B cell (primary cell): ENCODE results near the gene EEF1A2. TPM values are rescaled to one million over a fixed set of nuclear protein-coding genes. Genes with fewer than 3 reads are reported as not detected.
A peak's percentile ranks its signal among the peaks of the same experiment; 100 is the strongest.

ENCODE experiments used
- ATAC-seq: fragments of 200-7000 bp; cut with Tn5 transposase; one replicate; pipeline ENCODE4 v1.10.0; 2021; ENCODE audit warnings: low read depth, mild to moderate bottlenecking, moderate number of reproducible peaks, moderate library complexity
- CTCF ChIA-PET: fragments of 350-600 bp; sonication (Branson Sonifier 250); formaldehyde crosslinking; loops from one replicate; lab custom pipeline; 2021; ENCODE audit warnings: antibody characterized with exemption, inconsistent platforms; lab: Charles Lee
- POLR2A ChIA-PET: fragments of 350-600 bp; sonication (Branson Sonifier 250); formaldehyde crosslinking; loops from one replicate; lab custom pipeline; 2021; ENCODE audit warnings: antibody characterized with exemption; lab: Charles Lee
- DNase-seq: peaks from one replicate; pipeline ENCODE4 v3.0.0; 2013
- H2AFZ ChIP-seq: 2 replicates; pipeline ENCODE4 v1.6.1; 2012; ENCODE audit warnings: mild to moderate bottlenecking, low read depth, low read length; ENCODE audit not compliant: insufficient read depth, poor library complexity, severe bottlenecking
- H3K27ac ChIP-seq, 2 donors: 1 replicate in 1 of 2; 2 replicates in 1 of 2; pipeline ENCODE4 v1.5.1; 2012 to 2013; ENCODE audit warnings: low read length in 2 of 2, mild to moderate bottlenecking in 2 of 2, moderate library complexity in 1 of 2
- H3K27me3 ChIP-seq, 4 experiments: fragments of 200-600 bp in 1 of 4; sonication (generic) in 1 of 4; replicated peaks in 1 of 4; 1 replicate in 2 of 4; 2 replicates in 2 of 4; pipeline versions ENCODE4 v1.6.1 to v1.7.0; 2013 to 2016; ENCODE audit warnings: low read length in 3 of 4, mild to moderate bottlenecking in 2 of 4, mixed read lengths in 1 of 4, moderate library complexity in 1 of 4; ENCODE audit not compliant: insufficient read depth in 4 of 4, control insufficient read depth in 3 of 4; ENCODE audit errors: control extremely low read depth in 1 of 4
- H3K36me3 ChIP-seq, 2 experiments: replicated peaks in 1 of 2; 1 replicate in 1 of 2; 2 replicates in 1 of 2; pipeline versions ENCODE4 v1.6.1 to v1.7.1; 2013; ENCODE audit warnings: low read length in 1 of 2; ENCODE audit not compliant: insufficient read depth in 2 of 2, control insufficient read depth in 1 of 2; ENCODE audit errors: control extremely low read depth in 1 of 2, extremely low read depth in 1 of 2
- H3K4me1 ChIP-seq, 2 donors: fragments of 200-600 bp in 1 of 2; sonication (generic) in 1 of 2; 1 replicate in 1 of 2; 2 replicates in 1 of 2; pipeline versions ENCODE4 v1.5.1 to v1.6.1; 2013 to 2017; ENCODE audit warnings: low read length in 2 of 2; ENCODE audit not compliant: control insufficient read depth in 2 of 2, insufficient read depth in 2 of 2
- H3K4me2 ChIP-seq: replicated peaks from 2 replicates; pipeline ENCODE3; 2012; ENCODE audit warnings: mild to moderate bottlenecking, low read depth, low read length; ENCODE audit not compliant: poor library complexity, severe bottlenecking
- H3K4me3 ChIP-seq, 5 experiments: fragments of 200-600 bp in 1 of 5; sonication (generic) in 1 of 5; 1 replicate in 3 of 5; 2 replicates in 2 of 5; pipeline versions ENCODE4 v1.5.1 to v1.7.0; 2011 to 2016; ENCODE audit warnings: low read length in 4 of 5, mild to moderate bottlenecking in 4 of 5, low read depth in 2 of 5, control low read depth in 1 of 5, moderate library complexity in 1 of 5; ENCODE audit not compliant: insufficient read depth in 1 of 5; ENCODE audit errors: control extremely low read depth in 1 of 5, extremely low read depth in 1 of 5
- H3K79me2 ChIP-seq: fragments of 200-600 bp; sonication (generic); one replicate; pipeline ENCODE4 v1.6.0; 2016; ENCODE audit warnings: low read length; ENCODE audit not compliant: control insufficient read depth, insufficient read depth
- H3K9ac ChIP-seq: fragments of 200-600 bp; sonication (generic); 2 replicates; pipeline ENCODE4 v1.6.1; 2017; ENCODE audit warnings: mild to moderate bottlenecking, low read length, moderate library complexity
- H3K9me3 ChIP-seq, 3 donors: one replicate each; pipeline versions ENCODE4 v1.6.1 to v1.7.1; 2013; ENCODE audit warnings: low read length in 2 of 3; ENCODE audit not compliant: control insufficient read depth in 2 of 3, insufficient read depth in 1 of 3; ENCODE audit errors: control extremely low read depth in 1 of 3
- H4K20me1 ChIP-seq: 2 replicates; pipeline ENCODE4 v1.6.0; 2012; ENCODE audit warnings: mild to moderate bottlenecking, low read length; ENCODE audit not compliant: insufficient read depth, control insufficient read depth, poor library complexity, severe bottlenecking
- H3K27ac Mint-ChIP-seq: one replicate; pipeline ENCODE4 v1.8.0; 2021; ENCODE audit warnings: mixed read lengths
- H3K27me3 Mint-ChIP-seq: one replicate; pipeline ENCODE4 v1.8.0; 2021; ENCODE audit warnings: mixed read lengths
- H3K4me1 Mint-ChIP-seq: one replicate; pipeline ENCODE4 v1.8.0; 2021; ENCODE audit warnings: mixed read lengths
- H3K4me3 Mint-ChIP-seq: one replicate; pipeline ENCODE4 v1.8.0; 2021; ENCODE audit warnings: mixed read lengths
- H3K9me3 Mint-ChIP-seq: one replicate; pipeline ENCODE4 v1.8.0; 2022; ENCODE audit warnings: mixed read lengths; ENCODE audit not compliant: insufficient read depth
- CTCF ChIP-seq: fragments of 200-600 bp; IDR thresholded peaks from one replicate; pipeline ENCODE4 v1.8.0; 2022; ENCODE audit warnings: antibody characterized with exemption, mild to moderate bottlenecking
- EZH2 ChIP-seq: IDR thresholded peaks from 2 replicates; pipeline ENCODE4 v1.6.1; 2012; ENCODE audit warnings: borderline replicate concordance, low read depth, mild to moderate bottlenecking, moderate library complexity, low read length; ENCODE audit not compliant: insufficient read depth, poor library complexity, severe bottlenecking
- WGBS: methylation state at CpG from one replicate; pipeline ENCODE4 v1.1.5; 2013; ENCODE audit warnings: missing lambda C conversion rate; ENCODE audit not compliant: insufficient coverage; 5-methylcytosine and 5-hydroxymethylcytosine counted together
- intact Hi-C: fragments of 100-400 bp; cut with micrococcal nuclease; formaldehyde crosslinking; loops from one replicate; pipeline ENCODE4 v1.10.0; 2022
- polyA plus RNA-seq: library from polyadenylated mRNA; depleted of rRNA; stranded (reverse); fragments of >200 nt; gene quantifications from 2 replicates; pipeline ENCODE4 v1.2.3, GENCODE V29; 2012
- total RNA-seq, 2 donors: library from RNA; stranded (reverse); fragments of 120-200 nt in 1 of 2; gene quantifications; 1 replicate in 1 of 2; 2 replicates in 1 of 2; pipeline versions ENCODE4 v1.2.3 to v1.2.4, GENCODE V29; 2013 to 2022

The EEF1A2 gene
- total and polyA plus RNA-seq, 2 donors (not counting 1 experiment from before 2014, with no cell fraction given) = 2.2 to 2.9 TPM

- ATAC-seq (no peak), DNase-seq (no peak)
- H3K9me3 ChIP-seq = peaks cover 0 to 3% (median 0%) of the 10 kb centered on the region in 3 donors
- intact Hi-C loops = no loop called here
- no peak overlapping the region for H2AFZ ChIP-seq
- POLR2A ChIA-PET = interaction anchor here (0.6 to 2.1 kb wide), 5 partner anchors 13 to 359 kb away, joined by 4 to 11 read pairs (median 5); partner anchors contain the start of genes FNDC11 and GMEB2
- no peak overlapping the region for H3K27ac ChIP-seq
- no peak overlapping the region for H3K4me3 ChIP-seq
- H3K79me2 ChIP-seq = no peaks in the 10 kb centered on the region
- H3K9ac ChIP-seq = no peak overlapping the region
- 96% methylated on average over 28 of the region's 28 CpGs for WGBS
- H3K4me1 ChIP-seq = peaks cover 56 to 81% of the 10 kb centered on the region in 2 donors
- no peaks in the 10 kb centered on the region for H3K27me3 ChIP-seq
- no peaks in the 10 kb centered on the region for H3K9me3 Mint-ChIP-seq
- no peak overlapping the region for H3K27ac Mint-ChIP-seq
- H3K36me3 ChIP-seq = no peaks in the 10 kb centered on the region
- H3K4me1 Mint-ChIP-seq = peaks cover 59% of the 10 kb centered on the region
- H3K27me3 Mint-ChIP-seq = no peaks in the 10 kb centered on the region
- TF ChIP-seq CTCF (no peak), EZH2 (no peak)
- H3K4me2 ChIP-seq = peak overlapping the region; percentile 56
- no peaks in the 10 kb centered on the region for H4K20me1 ChIP-seq
- no peak overlapping the region for H3K4me3 Mint-ChIP-seq
- CTCF ChIA-PET = interaction anchor here (1.0 to 2.8 kb wide), 2 partner anchors 11 to 100 kb away, joined by 3 to 10 read pairs; no protein-coding TSS in a partner anchor
Measured at GRCh38 chr20:63541371-63541770, 42.5 kb upstream of the EEF1A2 start.

- POLR2A ChIA-PET = interaction anchor here (1.1 kb wide), 1 partner anchor 27 kb away, joined by 4 read pairs; no protein-coding TSS in a partner anchor
- no peak overlapping the region for H3K4me3 ChIP-seq
- H3K4me2 ChIP-seq = no peak overlapping the region
- intact Hi-C loops = no loop called here
- DNase-seq (no peak), ATAC-seq (no peak)
- no peaks in the 10 kb centered on the region for H3K9me3 Mint-ChIP-seq
- peaks cover 0 to 3% (median 0%) of the 10 kb centered on the region in 3 donors for H3K9me3 ChIP-seq
- peaks cover 55% of the 10 kb centered on the region for H3K4me1 Mint-ChIP-seq
- peak overlapping the region; percentile 59 for H3K27ac Mint-ChIP-seq
- H3K9ac ChIP-seq = no peak overlapping the region
- H4K20me1 ChIP-seq = no peaks in the 10 kb centered on the region
- no peaks in the 10 kb centered on the region for H3K27me3 Mint-ChIP-seq
- no peak overlapping the region for H3K27ac ChIP-seq
- H3K36me3 ChIP-seq = no peaks in the 10 kb centered on the region
- TF ChIP-seq CTCF (no peak), EZH2 (no peak)
- CTCF ChIA-PET = interaction anchor here (1.8 to 4.7 kb wide), 2 partner anchors 12 to 101 kb away, joined by 7 to 30 read pairs; no protein-coding TSS in a partner anchor
- WGBS = 85% methylated on average over 49 of the region's 49 CpGs
- no peak overlapping the region for H3K4me3 Mint-ChIP-seq
- no peak overlapping the region for H2AFZ ChIP-seq
- H3K27me3 ChIP-seq = no peaks in the 10 kb centered on the region
- H3K79me2 ChIP-seq = no peaks in the 10 kb centered on the region
- H3K4me1 ChIP-seq = peaks cover 48 to 75% of the 10 kb centered on the region in 2 donors
Measured at GRCh38 chr20:63540417-63541186, 41.7 kb upstream of the EEF1A2 start.
